GM18502 (cell line): ENCODE data around the gene CYRIA.

ENCODE experiments used
- ATAC-seq: cut with Tn5 transposase; IDR thresholded peaks from one replicate; pipeline ENCODE4 v1.9.1; 2021; ENCODE audit warnings: mild to moderate bottlenecking; ENCODE audit not compliant: unreplicated experiment, poor library complexity

Gene CYRIA

GRCh38 chr2:16652296-16653082, 13.1 kb downstream of the CYRIA start:
- no peak for ATAC-seq

GRCh38 chr2:16650287-16651249, 15.1 kb downstream of the CYRIA start:
- no peak for ATAC-seq

- peak; percentile 27 for ATAC-seq
Measured at GRCh38 chr2:16649353-16650286, 16.0 kb downstream of the CYRIA start.

DNA sequence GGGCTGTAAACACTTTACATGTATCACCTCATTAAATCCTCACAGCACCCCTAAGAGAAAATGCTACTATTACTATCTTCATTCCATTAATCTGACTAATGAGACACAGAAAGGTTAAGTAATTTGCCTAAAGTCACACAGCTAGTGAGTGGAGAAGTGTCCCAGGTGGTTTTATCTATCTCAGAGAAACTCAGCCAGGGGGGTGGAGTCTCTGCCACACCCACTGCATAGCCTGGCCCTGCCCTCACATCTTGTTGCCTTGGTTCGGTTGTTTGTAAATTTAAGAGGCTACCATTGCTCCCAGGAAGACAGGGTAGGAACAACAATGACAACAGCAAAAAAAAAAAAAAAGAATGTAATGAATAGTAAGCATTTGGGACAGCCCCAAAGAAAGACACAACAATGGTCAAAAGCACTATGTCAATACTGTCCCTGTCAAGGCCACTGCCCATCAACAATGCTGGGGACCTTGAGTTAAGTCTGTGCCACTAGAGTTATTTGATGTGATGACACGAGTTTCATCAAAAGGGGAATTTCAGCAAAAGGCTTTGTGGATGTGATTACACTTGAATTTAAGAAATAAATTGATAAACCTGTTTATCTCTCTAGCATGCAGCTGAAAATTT, 17.5 kb downstream of the CYRIA start:
- ATAC-seq = no peak

DNA sequence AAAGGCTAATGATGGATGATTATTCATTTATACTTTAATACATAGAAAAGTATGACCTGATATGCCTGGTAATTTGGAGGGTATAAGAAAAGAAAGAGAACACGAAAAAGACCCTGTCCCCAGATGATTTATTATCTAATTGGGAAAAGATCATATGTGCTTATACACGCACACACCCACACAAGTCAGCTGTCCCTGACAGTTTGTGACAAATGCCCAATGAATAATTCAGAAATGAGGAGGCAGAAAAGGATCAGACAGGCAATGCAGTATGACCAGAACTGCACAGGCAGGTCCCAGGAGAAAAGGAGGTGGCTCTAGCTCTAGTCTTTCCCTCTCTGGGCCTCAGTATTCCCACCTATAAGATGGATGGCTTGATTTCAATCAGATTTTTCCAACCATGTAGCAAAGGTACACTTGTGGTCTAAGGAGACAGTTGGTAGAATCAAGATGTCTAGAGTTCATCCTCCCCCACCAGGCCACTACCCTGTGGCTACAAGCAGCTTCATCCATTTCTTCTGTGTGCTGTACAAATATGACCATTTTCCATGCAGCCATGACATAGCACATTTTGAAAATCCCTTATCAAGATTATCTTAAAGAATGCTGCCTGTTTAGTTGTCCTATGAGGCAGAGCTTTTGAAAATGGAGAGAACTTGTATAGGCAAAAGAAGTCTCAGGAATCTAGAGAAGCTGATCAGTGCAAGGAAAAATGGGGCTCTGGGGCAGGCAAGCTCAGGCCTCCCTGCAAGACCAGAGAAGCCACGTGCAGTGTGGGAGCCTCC, 19.7 kb downstream of the CYRIA start:
- ATAC-seq = no peak

DNA sequence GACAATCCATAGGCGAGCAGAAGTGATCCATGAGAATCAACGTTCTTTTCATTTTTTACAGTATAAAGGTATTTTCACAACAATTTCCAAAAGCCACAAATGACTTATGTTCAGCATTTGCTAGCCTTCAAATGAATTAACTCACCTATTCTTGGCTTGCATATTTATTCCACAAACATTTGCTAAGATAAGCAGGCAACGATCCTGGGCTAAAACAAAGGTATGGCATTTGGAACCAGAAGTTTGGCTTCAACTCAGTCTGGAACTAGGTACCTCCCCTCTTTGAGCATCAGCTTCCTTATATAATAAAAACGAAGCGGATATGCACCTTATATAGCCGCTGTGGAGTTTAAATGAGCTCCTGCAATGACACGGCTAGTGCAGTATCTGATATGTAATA, 20.5 kb downstream of the CYRIA start:
- ATAC-seq = no peak

GRCh38 chr2:16644221-16644925, 21.3 kb downstream of the CYRIA start:
- ATAC-seq = no peak

- no peak for ATAC-seq
Measured at GRCh38 chr2:16643099-16643498, 22.5 kb downstream of the CYRIA start.

DNA sequence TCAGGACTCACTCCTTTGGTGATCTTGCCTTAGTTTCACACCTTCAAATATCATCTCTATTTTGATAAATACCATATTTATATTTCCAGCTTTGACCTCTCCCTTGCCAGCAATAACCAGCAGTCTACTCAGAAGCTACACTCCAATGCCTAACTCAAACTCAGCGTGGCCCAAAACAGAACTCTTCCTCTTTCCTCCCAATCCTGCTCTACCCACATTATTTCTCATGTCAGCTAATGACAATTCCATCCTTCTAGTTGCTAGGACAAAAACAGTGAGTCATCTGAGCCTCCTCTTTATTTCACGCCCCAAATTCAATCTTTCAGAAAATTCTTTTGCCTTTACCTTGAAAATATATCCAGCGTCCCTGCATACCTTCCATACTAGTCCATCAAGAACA, 23.5 kb downstream of the CYRIA start:
- no peak for ATAC-seq

GRCh38 chr2:16641509-16641908, 24.1 kb downstream of the CYRIA start:
- no peak for ATAC-seq

GRCh38 chr2:16640867-16641266, 24.8 kb downstream of the CYRIA start:
- no peak for ATAC-seq

GRCh38 chr2:16640001-16640700, 25.5 kb downstream of the CYRIA start:
- no peak for ATAC-seq

DNA sequence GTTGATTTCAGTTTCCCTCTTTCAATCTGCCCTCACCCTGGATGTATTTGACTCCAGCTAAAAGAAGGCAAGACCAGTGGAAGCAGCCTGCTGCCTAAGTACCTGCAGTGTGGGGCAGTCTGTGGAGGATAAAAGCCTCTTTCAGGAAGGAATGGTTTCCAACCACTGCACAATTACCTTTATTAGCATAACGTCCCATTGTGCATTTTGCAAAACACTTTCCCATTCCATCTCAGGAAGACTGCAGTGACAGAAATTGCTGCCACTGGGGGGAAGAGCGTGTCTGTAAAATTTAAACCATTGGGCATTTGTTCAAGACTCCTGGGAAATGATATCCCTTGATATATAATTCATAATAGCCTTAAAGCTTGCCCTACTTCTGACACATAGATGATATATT, 26.2 kb downstream of the CYRIA start:
- ATAC-seq = no peak

GRCh38 chr2:16638946-16639345, 26.7 kb downstream of the CYRIA start:
- no peak for ATAC-seq

- ATAC-seq = no peak
Measured at GRCh38 chr2:16637304-16637703, 28.3 kb downstream of the CYRIA start.

DNA sequence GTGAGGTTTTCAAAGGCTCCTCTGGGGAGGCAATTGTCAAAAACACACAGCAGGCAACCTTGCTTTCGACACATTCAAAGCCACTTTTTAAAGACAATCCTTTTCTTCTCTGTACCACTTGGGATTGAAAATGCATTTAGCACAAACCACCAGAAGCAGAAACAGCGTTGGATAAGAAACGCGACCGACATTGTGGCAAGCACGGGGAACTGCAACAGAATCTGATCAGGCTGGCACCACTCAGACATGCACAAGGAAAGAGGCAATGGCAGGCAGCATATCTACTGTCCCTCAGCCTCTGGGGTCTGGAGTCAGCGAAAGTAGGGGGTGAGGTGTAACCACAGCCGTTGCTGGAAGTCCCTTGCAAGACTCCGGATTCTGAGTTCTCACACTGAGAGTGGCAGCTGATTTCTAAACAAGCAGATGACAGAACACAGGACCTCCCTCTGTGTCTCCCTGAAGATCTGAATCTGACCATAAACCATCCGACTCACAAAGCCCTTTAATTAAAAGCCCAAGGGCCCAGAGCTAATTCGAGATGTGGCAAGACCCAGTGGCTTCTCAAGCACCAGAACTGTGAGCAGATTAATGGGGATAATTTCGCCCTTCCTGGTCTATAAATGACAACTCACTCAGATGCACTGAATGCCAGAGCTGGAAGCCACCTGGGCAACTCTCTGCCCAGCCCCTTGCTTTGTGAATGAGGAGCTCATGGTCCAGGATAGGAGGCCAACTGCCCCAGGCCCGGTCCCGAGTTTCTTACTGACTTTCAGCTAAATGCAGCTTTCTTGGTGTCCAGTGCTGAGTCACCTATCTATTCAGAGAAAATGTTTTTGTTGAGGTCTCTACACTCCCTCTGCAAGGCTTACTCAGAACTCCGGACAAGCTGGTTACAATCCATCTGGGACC, 29.6 kb downstream of the CYRIA start:
- ATAC-seq = no peak
